ENCODE measurements around the gene OR2AT4. TPM values are rescaled to one million over a fixed set of nuclear protein-coding genes. Genes with fewer than 3 reads are reported as not detected.

Gene OR2AT4
- total and polyA plus RNA-seq, 4 experiments from 2014 or later = not detected

GRCh38 chr11:75141166-75141565, 44.5 kb upstream of the OR2AT4 start:
- Mint-ChIP-seq H3K36me3 (no peaks in the 10 kb centered on the region), H3K9me3 (no peaks in the 10 kb centered on the region), H3K27ac (peak overlapping the region in 6 of 7 donors; percentile 31 to 83 (median 36)), H3K4me1 (peaks cover 25 to 40% (median 34%) of the 10 kb centered on the region in 4 donors), H3K27me3 (peaks cover 0 to 1% of the 10 kb centered on the region in 2 donors), H3K4me3 (peak overlapping the region in 1 of 8 donors; percentile 8)
- Histone ChIP-seq H3K9me3 (ENCODE audit: control insufficient read depth in 1 of 2, low read length in 2 of 2) (no peaks in the 10 kb centered on the region), H3K27me3 (ENCODE audit: insufficient read depth, low read length) (no peaks in the 10 kb centered on the region), H3K4me1 (ENCODE audit: insufficient read depth, low read length) (peaks cover 37% of the 10 kb centered on the region), H3K4me3 (ENCODE audit: low read length in 2 of 2) (no peak overlapping the region), H3K27ac (ENCODE audit: low read depth, low read length) (no peak overlapping the region), H3K36me3 (ENCODE audit: insufficient read depth, low read length) (no peaks in the 10 kb centered on the region)
- CTCF ChIA-PET (ENCODE audit: partially characterized antibody) = interaction anchor here (0.7 to 14.7 kb wide), 38 partner anchors 9 to 245 kb away, joined by 3 to 567 read pairs (median 6); partner anchors contain the start of genes SLCO2B1 and TPBGL
- DNase-seq = no peak
- POLR2A ChIA-PET (ENCODE audit: partially characterized antibody) = interaction anchor here (1.0 to 2.9 kb wide), 12 partner anchors 64 to 139 kb away, joined by 3 to 20 read pairs (median 6); partner anchors contain the start of gene TPBGL
- intact Hi-C loops (cut with micrococcal nuclease) = loop anchor here (5.0 kb wide), 1 partner anchor 241 kb away; no protein-coding TSS in a partner anchor

GRCh38 chr11:75140269-75141138, 43.8 kb upstream of the OR2AT4 start:
- H3K4me3 Mint-ChIP-seq = peak overlapping the region in 1 of 8 donors; percentile 8
- H3K36me3 ChIP-seq (ENCODE audit: insufficient read depth, low read length) = no peaks in the 10 kb centered on the region
- H3K4me3 ChIP-seq (ENCODE audit: low read length in 2 of 2) = no peak overlapping the region
- H3K4me1 Mint-ChIP-seq = peaks cover 25 to 38% (median 34%) of the 10 kb centered on the region in 4 donors
- H3K27ac ChIP-seq (ENCODE audit: low read depth, low read length) = no peak overlapping the region
- H3K4me1 ChIP-seq (ENCODE audit: insufficient read depth, low read length) = peaks cover 37% of the 10 kb centered on the region
- intact Hi-C loops (cut with micrococcal nuclease) = loop anchor here (1.0 to 5.0 kb wide), 5 partner anchors 108 to 242 kb away; no protein-coding TSS in a partner anchor
- POLR2A ChIA-PET (ENCODE audit: partially characterized antibody) = interaction anchor here (1.0 to 2.7 kb wide), 11 partner anchors 64 to 139 kb away, joined by 3 to 20 read pairs (median 4); partner anchors contain the start of gene TPBGL
- peak overlapping the region in 4 of 7 donors; percentile 33 to 83 (median 59) for H3K27ac Mint-ChIP-seq
- H3K27me3 ChIP-seq (ENCODE audit: insufficient read depth, low read length) = no peaks in the 10 kb centered on the region
- H3K27me3 Mint-ChIP-seq = peaks cover 0 to 1% of the 10 kb centered on the region in 2 donors
- DNase-seq = peak; percentile 68 to 74 (median 69)
- H3K9me3 Mint-ChIP-seq = no peaks in the 10 kb centered on the region
- CTCF ChIA-PET (ENCODE audit: partially characterized antibody) = interaction anchor here (0.7 to 14.7 kb wide), 41 partner anchors 9 to 790 kb away, joined by 3 to 567 read pairs (median 5); partner anchors contain the start of genes SLCO2B1 and TPBGL
- no peaks in the 10 kb centered on the region for H3K9me3 ChIP-seq (ENCODE audit: control insufficient read depth in 1 of 2, low read length in 2 of 2)
- H3K36me3 Mint-ChIP-seq = no peaks in the 10 kb centered on the region

DNA sequence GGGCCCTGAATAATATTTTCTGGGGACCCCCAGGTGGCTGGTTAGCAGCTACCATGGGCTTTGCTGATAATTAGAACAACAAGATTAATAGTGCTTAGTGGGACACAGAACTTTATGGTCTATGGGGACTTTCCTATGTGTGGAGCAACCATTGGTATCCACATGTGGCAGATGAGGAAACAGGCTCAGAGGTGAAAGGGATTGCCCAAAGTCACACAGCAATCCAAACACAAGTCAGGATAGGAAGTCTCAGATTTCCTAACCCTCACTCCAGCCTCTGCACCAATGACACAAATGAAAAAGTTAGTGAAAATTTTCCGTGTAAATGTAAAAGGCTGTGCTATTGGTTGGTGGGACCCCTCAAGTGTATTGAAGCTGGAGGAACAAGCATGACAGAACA, 39.0 kb upstream of the OR2AT4 start:
- Histone ChIP-seq H3K9me3 (ENCODE audit: control insufficient read depth in 1 of 2, low read length in 2 of 2) (no peaks in the 10 kb centered on the region), H3K4me1 (ENCODE audit: insufficient read depth, low read length) (peaks cover 5% of the 10 kb centered on the region), H3K27ac (ENCODE audit: low read depth, low read length) (no peak overlapping the region), H3K4me3 (ENCODE audit: low read length in 2 of 2) (no peak overlapping the region), H3K36me3 (ENCODE audit: insufficient read depth, low read length) (no peaks in the 10 kb centered on the region), H3K27me3 (ENCODE audit: insufficient read depth, low read length) (no peaks in the 10 kb centered on the region)
- no peak overlapping the region for H3K4me3 Mint-ChIP-seq
- peaks cover 3 to 4% (median 4%) of the 10 kb centered on the region in 4 donors for H3K4me1 Mint-ChIP-seq
- intact Hi-C loops (cut with micrococcal nuclease) = no loop called here
- DNase-seq = no peak
- H3K27ac Mint-ChIP-seq = no peak overlapping the region
- H3K36me3 Mint-ChIP-seq = no peaks in the 10 kb centered on the region
- no peaks in the 10 kb centered on the region for H3K9me3 Mint-ChIP-seq
- CTCF ChIA-PET (ENCODE audit: partially characterized antibody) = interaction anchor here (1.3 to 3.5 kb wide), 2 partner anchors 8 to 70 kb away, joined by 6 to 21 read pairs; no protein-coding TSS in a partner anchor
- POLR2A ChIA-PET (ENCODE audit: partially characterized antibody) = no interaction called here
- H3K27me3 Mint-ChIP-seq = peaks cover 2 to 16% of the 10 kb centered on the region in 2 donors

- intact Hi-C loops (cut with micrococcal nuclease) = no loop called here
- DNase-seq = no peak
These were observed 38.5 kb upstream of the OR2AT4 start for GRCh38 chr11:75135021-75135650.

DNA sequence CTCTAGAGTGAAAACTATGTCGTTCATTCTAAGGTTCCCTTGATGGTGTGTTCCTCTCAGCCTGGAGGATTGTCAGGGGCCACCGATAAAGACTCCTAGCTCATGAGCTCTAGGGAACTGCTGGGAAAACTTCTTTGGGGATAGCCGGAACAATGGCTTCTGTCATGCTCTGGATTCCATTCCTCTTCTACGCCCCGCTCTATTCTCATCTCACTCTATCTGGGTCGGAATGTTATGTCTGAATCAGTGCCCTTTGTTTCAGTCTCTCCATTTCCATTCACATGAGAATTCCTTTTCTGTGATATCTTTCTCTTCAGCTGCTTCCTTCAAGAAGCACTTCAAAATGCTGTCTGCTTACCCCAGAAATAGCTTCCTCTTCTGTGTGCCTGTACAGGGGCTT, 37.3 kb upstream of the OR2AT4 start:
- DNase-seq = no peak
- Histone ChIP-seq H3K4me1 (ENCODE audit: insufficient read depth, low read length) (no peaks in the 10 kb centered on the region), H3K9me3 (ENCODE audit: control insufficient read depth in 1 of 2, low read length in 2 of 2) (no peaks in the 10 kb centered on the region), H3K4me3 (ENCODE audit: low read length in 2 of 2) (no peak overlapping the region), H3K36me3 (ENCODE audit: insufficient read depth, low read length) (no peaks in the 10 kb centered on the region), H3K27ac (ENCODE audit: low read depth, low read length) (no peak overlapping the region), H3K27me3 (ENCODE audit: insufficient read depth, low read length) (no peaks in the 10 kb centered on the region)
- no peaks in the 10 kb centered on the region for H3K4me1 Mint-ChIP-seq
- H3K36me3 Mint-ChIP-seq = no peaks in the 10 kb centered on the region
- intact Hi-C loops (cut with micrococcal nuclease) = no loop called here
- H3K9me3 Mint-ChIP-seq = peaks cover 0 to 3% (median 0%) of the 10 kb centered on the region in 8 donors
- ChIA-PET CTCF (ENCODE audit: partially characterized antibody) (interaction anchor here (1.0 to 3.5 kb wide), 3 partner anchors 10 to 116 kb away, joined by 3 to 21 read pairs (median 4); no protein-coding TSS in a partner anchor), POLR2A (ENCODE audit: partially characterized antibody) (no interaction called here)
- H3K27me3 Mint-ChIP-seq = peaks cover 5 to 22% of the 10 kb centered on the region in 2 donors
- no peak overlapping the region for H3K27ac Mint-ChIP-seq
- H3K4me3 Mint-ChIP-seq = no peak overlapping the region

More at GRCh38 chr11:75135021-75135650, 38.5 kb upstream of the OR2AT4 start:
- H3K27ac ChIP-seq (ENCODE audit: low read depth, low read length) = no peak overlapping the region
- Mint-ChIP-seq H3K27me3 (peaks cover 2 to 16% of the 10 kb centered on the region in 2 donors), H3K4me3 (no peak overlapping the region), H3K27ac (no peak overlapping the region), H3K36me3 (no peaks in the 10 kb centered on the region), H3K4me1 (no peaks in the 10 kb centered on the region), H3K9me3 (no peaks in the 10 kb centered on the region)
- POLR2A ChIA-PET (ENCODE audit: partially characterized antibody) = no interaction called here
- no peaks in the 10 kb centered on the region for H3K9me3 ChIP-seq (ENCODE audit: control insufficient read depth in 1 of 2, low read length in 2 of 2)
- no peaks in the 10 kb centered on the region for H3K4me1 ChIP-seq (ENCODE audit: insufficient read depth, low read length)
- CTCF ChIA-PET (ENCODE audit: partially characterized antibody) = interaction anchor here (1.0 to 3.5 kb wide), 3 partner anchors 9 to 115 kb away, joined by 3 to 21 read pairs (median 6); no protein-coding TSS in a partner anchor
- no peaks in the 10 kb centered on the region for H3K36me3 ChIP-seq (ENCODE audit: insufficient read depth, low read length)
- H3K4me3 ChIP-seq (ENCODE audit: low read length in 2 of 2) = no peak overlapping the region
- no peaks in the 10 kb centered on the region for H3K27me3 ChIP-seq (ENCODE audit: insufficient read depth, low read length)

GRCh38 chr11:75132080-75132479, 35.4 kb upstream of the OR2AT4 start:
- Histone ChIP-seq H3K9me3 (ENCODE audit: control insufficient read depth in 1 of 2, low read length in 2 of 2) (no peaks in the 10 kb centered on the region), H3K27ac (ENCODE audit: low read depth, low read length) (no peak overlapping the region), H3K4me1 (ENCODE audit: insufficient read depth, low read length) (no peaks in the 10 kb centered on the region), H3K4me3 (ENCODE audit: low read length in 2 of 2) (no peak overlapping the region), H3K27me3 (ENCODE audit: insufficient read depth, low read length) (no peaks in the 10 kb centered on the region), H3K36me3 (ENCODE audit: insufficient read depth, low read length) (no peaks in the 10 kb centered on the region)
- H3K36me3 Mint-ChIP-seq = no peaks in the 10 kb centered on the region
- H3K4me3 Mint-ChIP-seq = no peak overlapping the region
- POLR2A ChIA-PET (ENCODE audit: partially characterized antibody) = no interaction called here
- CTCF ChIA-PET (ENCODE audit: partially characterized antibody) = interaction anchor here (1.0 to 3.5 kb wide), 3 partner anchors 8 to 73 kb away, joined by 4 to 21 read pairs (median 4); no protein-coding TSS in a partner anchor
- intact Hi-C loops (cut with micrococcal nuclease) = no loop called here
- no peak for DNase-seq
- peaks cover 0 to 9% (median 0%) of the 10 kb centered on the region in 8 donors for H3K9me3 Mint-ChIP-seq
- H3K4me1 Mint-ChIP-seq = no peaks in the 10 kb centered on the region
- no peak overlapping the region for H3K27ac Mint-ChIP-seq
- peaks cover 14 to 30% of the 10 kb centered on the region in 2 donors for H3K27me3 Mint-ChIP-seq

All from CD4-positive, alpha-beta memory T cell (primary cell).